ENCODE data around the gene OR5K4. TPM values are rescaled to one million over a fixed set of nuclear protein-coding genes. Genes with fewer than 3 reads are reported as not detected.
"Not testable (repeated sequence)": the region's sequence is repeated elsewhere in the genome, so short reads cannot be mapped to it uniquely, and the experiment has no call there.

OR5K4 gene
- total RNA-seq, 1 donor from 2014 or later, result not detected

DNA sequence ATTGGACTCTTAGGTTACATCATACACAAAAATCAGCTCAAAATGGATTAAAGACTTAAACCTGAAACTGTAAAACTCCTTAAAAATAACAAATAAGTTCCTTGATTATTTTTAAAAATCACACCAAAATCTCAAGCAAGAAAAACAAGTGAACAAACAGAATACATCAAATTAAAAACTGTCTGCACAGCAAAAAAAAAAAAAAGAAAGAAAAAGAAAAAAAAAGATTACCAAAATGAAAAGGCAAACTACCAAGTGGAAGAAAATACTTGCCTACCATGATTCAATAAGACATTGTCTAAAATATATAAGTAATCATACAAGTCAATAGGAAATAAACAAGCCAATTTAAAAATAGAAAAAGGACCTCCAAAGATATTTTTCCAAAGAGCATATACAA lies 17.5 kb downstream of the OR5K4 start:
- no peak for DNase-seq (ENCODE audit: low spot score)

GRCh38 chr3:98371853-98372252 lies 18.2 kb downstream of the OR5K4 start:
- no peak for DNase-seq (ENCODE audit: low spot score)

DNA sequence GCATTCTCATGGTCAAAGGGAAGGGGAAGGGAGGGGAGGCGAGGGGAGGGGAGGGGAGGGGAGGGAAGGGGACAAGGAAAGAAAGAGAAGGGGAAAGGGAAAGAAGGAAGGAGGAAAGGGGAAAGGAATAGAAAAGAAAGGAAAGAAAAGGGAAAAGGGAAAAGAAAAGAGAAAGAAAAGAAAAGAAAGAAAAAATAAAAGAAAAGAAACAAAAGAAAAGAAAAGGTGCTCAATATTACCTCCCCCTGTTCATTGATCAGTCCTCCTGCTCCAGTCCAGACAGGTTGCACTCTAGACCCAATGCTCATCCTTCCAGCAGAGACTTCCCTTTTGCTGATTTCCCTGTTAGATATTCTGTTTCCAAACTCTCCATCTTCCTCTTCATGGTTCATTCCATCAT lies 18.8 kb downstream of the OR5K4 start:
- DNase-seq (ENCODE audit: low spot score), result no peak

GRCh38 chr3:98376631-98377030 lies 23.0 kb downstream of the OR5K4 start:
- DNase-seq (ENCODE audit: low spot score), result no peak

DNA sequence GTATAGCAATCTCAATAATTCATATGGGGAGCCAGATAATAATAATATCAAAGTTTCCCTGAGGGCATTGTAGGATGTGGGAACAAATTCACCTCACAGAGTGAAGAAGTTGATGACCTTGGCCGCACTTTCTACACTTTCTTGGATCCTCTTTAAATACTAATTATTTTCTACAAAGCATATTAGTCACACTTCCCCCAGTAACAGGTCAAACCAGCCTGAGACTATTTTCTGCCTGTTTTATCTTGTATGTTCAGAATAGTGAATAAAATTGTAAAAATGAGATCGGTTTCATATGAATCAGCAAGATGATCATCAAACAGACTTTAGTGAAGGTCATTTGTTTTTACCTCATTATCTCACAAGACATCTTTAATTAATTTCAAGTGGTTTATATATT lies 34.5 kb downstream of the OR5K4 start:
- DNase-seq (ENCODE audit: low spot score), result no peak

- no peak for DNase-seq (ENCODE audit: low spot score)
Measured at GRCh38 chr3:98390366-98390765, 36.7 kb downstream of the OR5K4 start, which contains the start of gene OR5K3. Gene OR5K3 (plus strand): TSS chr3:98390666. CDS start chr3:98390666, 0 bp downstream.

DNA sequence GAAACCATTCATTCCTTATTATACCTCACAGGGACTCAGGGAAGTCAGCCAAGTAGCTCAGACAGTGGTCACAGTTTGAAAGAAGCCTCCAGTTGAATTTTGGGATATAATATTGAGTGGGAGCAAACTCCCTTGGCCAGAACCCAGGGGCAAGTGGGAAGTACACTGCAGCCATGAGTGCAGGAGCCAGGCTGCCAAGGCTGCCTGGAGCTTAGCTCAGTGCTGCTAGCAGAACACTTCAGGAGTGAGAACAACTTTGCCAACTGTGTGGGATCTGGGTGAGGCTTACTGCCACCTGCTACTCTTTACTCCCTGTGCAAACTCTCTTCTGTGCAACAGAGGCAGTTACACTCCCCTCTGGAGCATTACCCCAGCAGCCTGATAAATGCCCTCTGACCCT lies 41.4 kb downstream of the OR5K4 start:
- no peak for DNase-seq (ENCODE audit: low spot score)

DNA sequence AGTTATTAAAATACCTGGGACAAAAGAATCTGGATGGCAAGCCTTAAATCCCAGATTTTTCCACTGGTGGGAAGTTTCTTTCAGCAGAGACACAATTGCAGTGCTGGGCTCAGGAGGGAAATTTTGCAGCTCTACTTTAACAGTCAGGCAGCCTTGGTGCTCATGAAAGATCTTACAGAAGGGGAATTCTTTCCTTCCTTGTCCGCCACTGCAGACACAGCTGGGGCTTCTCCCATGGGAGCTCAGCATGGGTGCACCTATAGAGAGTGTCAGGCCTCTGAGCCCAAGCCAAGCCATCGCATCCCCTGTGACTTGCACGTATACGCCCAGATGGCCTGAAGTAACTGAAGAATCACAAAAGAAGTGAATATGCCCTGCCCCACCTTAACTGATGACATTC lies 42.8 kb downstream of the OR5K4 start:
- not testable (repeated sequence) for DNase-seq (ENCODE audit: low spot score)

DNA sequence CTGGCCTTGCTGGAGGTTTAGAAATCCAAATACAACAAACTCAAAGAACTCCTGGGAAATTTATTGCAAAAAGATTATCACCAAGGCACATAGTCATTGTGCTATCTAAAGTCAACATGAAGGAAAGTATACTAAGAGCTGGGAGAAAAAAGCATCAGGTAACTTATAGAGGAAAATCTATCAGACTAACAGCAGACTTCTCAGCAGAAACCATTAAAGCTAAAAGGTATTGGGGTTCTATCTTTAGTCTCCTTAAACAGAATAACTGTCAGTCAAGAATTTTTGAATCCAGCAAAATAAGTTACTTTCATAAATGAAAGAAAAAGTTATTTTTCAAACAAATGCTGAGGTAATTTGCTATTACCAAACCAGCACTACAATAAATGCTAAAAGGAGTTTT lies 44.9 kb downstream of the OR5K4 start:
- DNase-seq (ENCODE audit: low spot score), result no peak

DNA sequence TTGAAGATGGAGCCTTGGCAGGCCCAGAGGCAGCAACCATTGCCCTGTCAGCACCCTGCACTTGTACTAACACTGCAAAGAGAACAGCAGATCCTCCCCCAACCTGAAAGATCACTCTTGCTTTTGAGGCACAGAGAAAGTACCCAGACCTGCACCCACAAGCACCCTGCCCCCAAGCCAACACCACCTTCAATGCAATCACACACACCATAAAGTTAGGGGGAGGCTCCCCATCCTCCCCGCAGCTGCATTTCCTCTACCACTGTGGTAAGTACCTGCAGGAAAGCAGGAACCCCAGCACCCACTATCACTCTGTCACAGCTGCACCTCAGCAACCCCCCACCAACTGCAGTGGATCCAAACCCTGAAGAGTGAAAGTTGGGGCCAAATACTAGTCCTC lies 48.9 kb downstream of the OR5K4 start:
- no peak for DNase-seq (ENCODE audit: low spot score)

GRCh38 chr3:98404010-98404409 lies 50.4 kb downstream of the OR5K4 start:
- DNase-seq (ENCODE audit: low spot score), result no peak

Other genes starting within 250 kb of the OR5K4 start
- not detected for gene OR5H1, start 223.1 kb upstream of the OR5K4 start, total RNA-seq
- not detected for gene OR5H14, start 206.4 kb upstream of the OR5K4 start, total RNA-seq
- not detected for gene OR5H15, start 187.2 kb upstream of the OR5K4 start, total RNA-seq
- not detected for gene OR5H6, start 89.6 kb upstream of the OR5K4 start, total RNA-seq
- not detected for gene OR5H2, start 71.3 kb upstream of the OR5K4 start, total RNA-seq
- gene OR5K3, start 36.8 kb downstream of the OR5K4 start, total RNA-seq, result not detected
- gene OR5K1, start 109.3 kb downstream of the OR5K4 start, total RNA-seq, result not detected
- not detected for gene OR5K2, start 143.8 kb downstream of the OR5K4 start, total RNA-seq
- gene CLDND1, start 169.0 kb downstream of the OR5K4 start, total RNA-seq, result 79.2 TPM
- not detected for gene GPR15, start 178.1 kb downstream of the OR5K4 start, total RNA-seq
- 14.7 TPM for gene CPOX, start 239.8 kb downstream of the OR5K4 start, total RNA-seq

All from mesenteric fat pad (tissue), 1 donor.